Ishikawa (cell line): ENCODE measurements around the gene NRG2.

Source experiments
- RAD21 ChIP-seq: IDR thresholded peaks from 2 replicates; pipeline ENCODE4 v1.6.1; 2012; ENCODE audit warnings: low read depth
- TCF12 ChIP-seq: IDR thresholded peaks from 2 replicates; pipeline ENCODE4 v1.6.1; 2012; ENCODE audit warnings: low read depth
- TF ChIP-seq, protein P1 (sequence below): IDR thresholded peaks from 2 replicates; pipeline ENCODE4 v1.6.1; 2012; ENCODE audit warnings: low read depth, mild to moderate bottlenecking
- TF ChIP-seq, protein P2 (sequence below): IDR thresholded peaks from 2 replicates; pipeline ENCODE4 v1.6.1; 2012

GRCh38 chr5:139825690-139826089, 217.4 kb downstream of the NRG2 start:
- TF ChIP-seq, protein P1, sequence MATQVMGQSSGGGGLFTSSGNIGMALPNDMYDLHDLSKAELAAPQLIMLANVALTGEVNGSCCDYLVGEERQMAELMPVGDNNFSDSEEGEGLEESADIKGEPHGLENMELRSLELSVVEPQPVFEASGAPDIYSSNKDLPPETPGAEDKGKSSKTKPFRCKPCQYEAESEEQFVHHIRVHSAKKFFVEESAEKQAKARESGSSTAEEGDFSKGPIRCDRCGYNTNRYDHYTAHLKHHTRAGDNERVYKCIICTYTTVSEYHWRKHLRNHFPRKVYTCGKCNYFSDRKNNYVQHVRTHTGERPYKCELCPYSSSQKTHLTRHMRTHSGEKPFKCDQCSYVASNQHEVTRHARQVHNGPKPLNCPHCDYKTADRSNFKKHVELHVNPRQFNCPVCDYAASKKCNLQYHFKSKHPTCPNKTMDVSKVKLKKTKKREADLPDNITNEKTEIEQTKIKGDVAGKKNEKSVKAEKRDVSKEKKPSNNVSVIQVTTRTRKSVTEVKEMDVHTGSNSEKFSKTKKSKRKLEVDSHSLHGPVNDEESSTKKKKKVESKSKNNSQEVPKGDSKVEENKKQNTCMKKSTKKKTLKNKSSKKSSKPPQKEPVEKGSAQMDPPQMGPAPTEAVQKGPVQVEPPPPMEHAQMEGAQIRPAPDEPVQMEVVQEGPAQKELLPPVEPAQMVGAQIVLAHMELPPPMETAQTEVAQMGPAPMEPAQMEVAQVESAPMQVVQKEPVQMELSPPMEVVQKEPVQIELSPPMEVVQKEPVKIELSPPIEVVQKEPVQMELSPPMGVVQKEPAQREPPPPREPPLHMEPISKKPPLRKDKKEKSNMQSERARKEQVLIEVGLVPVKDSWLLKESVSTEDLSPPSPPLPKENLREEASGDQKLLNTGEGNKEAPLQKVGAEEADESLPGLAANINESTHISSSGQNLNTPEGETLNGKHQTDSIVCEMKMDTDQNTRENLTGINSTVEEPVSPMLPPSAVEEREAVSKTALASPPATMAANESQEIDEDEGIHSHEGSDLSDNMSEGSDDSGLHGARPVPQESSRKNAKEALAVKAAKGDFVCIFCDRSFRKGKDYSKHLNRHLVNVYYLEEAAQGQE = no peak
- TF ChIP-seq RAD21 = no peak
- TF ChIP-seq, protein P2, sequence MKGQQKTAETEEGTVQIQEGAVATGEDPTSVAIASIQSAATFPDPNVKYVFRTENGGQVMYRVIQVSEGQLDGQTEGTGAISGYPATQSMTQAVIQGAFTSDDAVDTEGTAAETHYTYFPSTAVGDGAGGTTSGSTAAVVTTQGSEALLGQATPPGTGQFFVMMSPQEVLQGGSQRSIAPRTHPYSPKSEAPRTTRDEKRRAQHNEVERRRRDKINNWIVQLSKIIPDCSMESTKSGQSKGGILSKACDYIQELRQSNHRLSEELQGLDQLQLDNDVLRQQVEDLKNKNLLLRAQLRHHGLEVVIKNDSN = no peak
- no peak for TF ChIP-seq TCF12
